ENCODE data around the gene IL1RL2.

DNA sequence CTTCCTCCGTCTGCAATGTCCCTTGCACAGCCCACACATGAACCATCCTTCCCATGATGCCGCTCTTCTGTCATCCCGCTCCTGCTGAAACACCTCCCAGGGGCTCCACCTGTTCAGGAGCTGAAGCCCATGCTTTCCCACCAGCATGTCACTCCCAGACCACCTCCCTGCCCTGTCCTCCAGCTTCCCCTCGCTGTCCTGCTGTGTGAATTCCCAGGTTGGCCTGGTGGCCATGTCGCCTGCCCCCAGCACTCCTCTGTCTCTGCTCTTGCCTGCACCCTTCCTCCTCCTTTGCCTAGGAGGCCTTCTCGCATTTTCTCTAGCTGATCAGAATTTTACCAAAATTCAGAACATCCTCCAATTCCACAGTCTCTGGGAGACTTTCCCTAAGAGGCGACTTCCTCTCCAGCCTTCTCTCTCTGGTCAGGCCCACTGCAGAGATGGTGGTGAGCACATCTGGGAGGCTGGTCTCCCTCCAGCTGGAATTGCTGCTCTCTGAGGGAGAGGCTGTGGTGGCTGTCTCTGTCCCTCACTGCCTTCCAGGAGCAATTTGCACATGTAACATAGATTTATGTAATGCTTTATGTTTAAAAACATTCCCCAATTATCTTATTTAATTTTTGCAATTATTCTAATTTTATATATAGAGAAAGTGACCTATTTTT, 8.9 kb upstream of the IL1RL2 start:
- TF ChIP-seq EZH2 (IDR thresholded peaks at IDR 0.05) (no peak), POLR2AphosphoS5 (IDR thresholded peaks at IDR 0.05; ENCODE audit: borderline replicate concordance, low read depth, low read length) (no peak), FOXP2 (optimal IDR thresholded peaks at IDR 0.05; ENCODE audit: control extremely low read depth, extremely low read length, insufficient read depth) (no peak)
